Superior temporal gyrus (tissue), 1 donor: ENCODE results near the gene CNTFR.
A peak's percentile ranks its signal among the peaks of the same experiment; 100 is the strongest.
"Not testable (repeated sequence)": the region's sequence is repeated elsewhere in the genome, so short reads cannot be mapped to it uniquely, and the experiment has no call there.

ENCODE experiments used
- DNase-seq: peaks from one replicate; pipeline ENCODE4 v3.0.0-alpha.2; 2016; ENCODE audit errors: extremely low spot score

Gene CNTFR, protein sequence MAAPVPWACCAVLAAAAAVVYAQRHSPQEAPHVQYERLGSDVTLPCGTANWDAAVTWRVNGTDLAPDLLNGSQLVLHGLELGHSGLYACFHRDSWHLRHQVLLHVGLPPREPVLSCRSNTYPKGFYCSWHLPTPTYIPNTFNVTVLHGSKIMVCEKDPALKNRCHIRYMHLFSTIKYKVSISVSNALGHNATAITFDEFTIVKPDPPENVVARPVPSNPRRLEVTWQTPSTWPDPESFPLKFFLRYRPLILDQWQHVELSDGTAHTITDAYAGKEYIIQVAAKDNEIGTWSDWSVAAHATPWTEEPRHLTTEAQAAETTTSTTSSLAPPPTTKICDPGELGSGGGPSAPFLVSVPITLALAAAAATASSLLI

DNA sequence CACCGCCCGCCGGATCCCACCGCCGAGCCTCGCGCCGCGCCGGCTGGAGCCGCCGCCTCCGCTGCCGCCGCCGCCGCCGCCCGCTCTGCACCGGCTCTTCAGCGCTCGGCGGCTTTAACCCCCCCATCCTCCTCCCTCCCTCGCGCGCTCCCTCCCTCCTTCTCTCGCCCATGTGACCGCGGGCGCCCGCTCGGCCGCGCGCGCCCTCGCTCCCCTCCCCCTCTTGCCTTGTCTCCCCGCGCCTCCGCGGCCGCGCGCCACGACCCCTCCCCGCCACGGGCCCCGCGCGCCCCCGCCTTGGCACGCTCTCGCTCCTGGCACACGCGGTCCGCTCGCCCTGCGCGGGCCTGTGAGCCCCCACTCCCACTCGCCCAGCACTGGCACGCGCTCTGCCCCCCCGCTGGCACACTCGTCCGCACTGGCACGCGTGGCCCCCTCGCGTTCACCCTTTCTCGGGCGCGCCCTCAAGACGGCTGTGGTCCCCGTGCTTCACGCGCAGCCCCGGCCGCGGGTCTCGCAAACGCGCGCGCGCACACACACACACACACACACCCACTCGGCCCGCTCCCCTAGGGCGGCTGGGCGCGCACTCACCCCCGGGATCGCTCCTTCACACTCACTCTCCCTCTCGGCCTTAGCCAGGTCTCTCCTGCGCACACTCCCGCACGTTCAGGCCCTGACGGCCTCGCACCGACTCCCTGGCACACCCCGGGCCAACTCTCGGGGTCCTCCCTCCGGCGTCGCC, at the start of gene CNTFR:
Gene CNTFR, minus strand, starts transcription at position 89 of the 745 bp plus-strand sequence. CDS start 20,743 bp downstream, outside the sequence.
- peak; percentile 64 for DNase-seq

DNA sequence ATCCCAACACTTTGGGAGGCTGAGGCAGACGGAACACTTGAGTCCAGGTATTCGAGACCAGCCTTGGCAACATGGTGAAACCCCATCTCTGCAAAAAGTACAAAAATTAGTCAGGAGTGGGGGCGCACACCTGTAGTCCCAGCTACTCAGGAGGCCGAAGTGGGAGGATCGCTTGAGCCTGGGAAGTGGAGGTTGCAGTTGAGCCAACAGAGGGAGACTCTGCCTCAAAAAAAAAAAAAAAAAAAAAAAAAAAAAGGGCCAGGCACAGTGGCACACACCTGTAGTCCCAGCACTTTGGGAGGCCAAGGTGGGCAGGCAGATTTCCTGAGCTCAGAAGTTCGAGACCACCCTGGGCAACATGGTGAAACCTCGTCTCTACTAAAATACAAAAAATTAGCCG, 49.8 kb upstream of the CNTFR start:
- DNase-seq: not testable (repeated sequence)

DNA sequence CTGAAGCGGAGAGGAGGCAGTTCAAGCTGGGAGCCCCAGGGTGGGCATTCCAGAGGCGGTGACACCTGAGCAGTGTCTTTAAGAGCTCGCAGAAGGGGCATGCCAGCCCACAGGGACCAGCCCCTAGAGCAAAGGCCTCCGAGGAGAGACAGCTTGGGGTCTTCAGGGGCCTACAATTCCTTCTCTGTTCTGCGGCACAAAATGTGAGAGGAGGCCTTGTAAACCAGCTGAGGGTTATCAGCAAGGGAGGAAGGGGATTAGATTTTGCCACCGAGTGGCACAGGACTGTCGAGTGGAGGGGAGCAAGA, 48.6 kb upstream of the CNTFR start:
- DNase-seq: no peak

DNA sequence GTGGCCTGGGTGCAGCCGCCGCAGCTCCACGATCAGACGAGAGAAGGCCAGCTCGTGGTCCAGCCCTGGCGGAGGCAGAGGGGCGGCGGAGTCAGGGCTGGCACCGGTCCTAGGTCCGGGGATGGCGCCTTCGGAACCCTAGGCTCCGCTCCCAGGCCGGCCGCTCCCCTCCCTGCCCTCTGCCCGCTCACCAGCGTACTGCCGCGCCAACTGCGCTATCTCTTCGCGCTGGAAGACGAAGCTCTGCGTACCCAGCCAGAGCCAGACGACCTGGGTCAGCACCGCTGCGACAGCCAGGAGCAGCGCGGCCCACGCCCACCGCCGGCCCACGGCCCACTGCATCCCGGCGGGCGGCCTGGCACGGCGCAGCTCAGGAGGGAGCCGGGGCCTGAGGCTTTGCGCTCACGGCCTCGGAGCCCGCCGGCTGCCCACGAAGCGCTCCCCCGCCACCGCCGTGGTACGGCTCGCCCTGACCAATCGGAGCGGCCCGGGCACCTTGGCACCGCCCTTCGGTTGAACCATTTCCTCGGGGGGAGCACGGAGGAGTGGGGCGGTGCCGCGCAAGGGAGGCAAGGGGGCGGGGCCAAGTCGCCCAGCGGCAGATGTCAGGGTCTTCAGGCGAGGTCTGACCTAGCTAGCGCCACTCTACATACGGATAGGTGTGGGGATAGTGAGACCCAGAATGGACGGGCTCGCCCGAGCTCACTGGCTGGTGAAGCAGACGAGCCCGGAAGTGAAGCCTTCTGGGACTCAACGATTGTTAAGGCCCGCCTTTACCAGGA, 48.0 kb upstream of the CNTFR start, which contains the start of gene SIGMAR1:
Gene SIGMAR1, minus strand, starts transcription at position 432 of the 782 bp plus-strand sequence. Its CDS starts 90 bp downstream, at position 342.
- peak; percentile 96 for DNase-seq

DNA sequence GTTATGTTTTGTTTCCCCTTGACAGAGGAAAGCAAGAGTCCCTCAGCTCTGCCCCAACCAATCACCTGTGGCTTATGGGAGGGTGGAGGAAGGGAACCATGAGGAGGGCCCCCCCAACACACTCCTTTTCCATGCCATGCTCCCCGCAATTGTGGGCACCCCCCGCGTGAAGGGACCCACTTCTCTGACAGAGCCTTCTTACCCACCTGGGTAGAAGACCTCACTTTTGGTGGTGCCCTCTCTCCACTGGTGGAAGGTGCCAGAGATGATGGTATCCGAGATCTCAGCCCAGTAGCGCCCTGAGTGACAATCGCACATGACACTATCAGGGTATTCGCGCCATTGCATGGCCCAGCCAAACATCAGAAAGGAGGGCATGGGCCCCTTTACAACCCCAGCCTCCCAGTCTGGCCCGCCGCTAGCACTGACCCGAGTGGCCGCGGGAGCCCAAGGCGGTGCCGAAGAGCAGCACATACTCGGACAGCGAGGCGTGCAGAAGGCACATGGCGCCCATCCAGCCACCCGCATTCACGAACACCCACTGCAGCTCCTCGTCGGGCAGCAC, 47.3 kb upstream of the CNTFR start:
- no peak for DNase-seq

DNA sequence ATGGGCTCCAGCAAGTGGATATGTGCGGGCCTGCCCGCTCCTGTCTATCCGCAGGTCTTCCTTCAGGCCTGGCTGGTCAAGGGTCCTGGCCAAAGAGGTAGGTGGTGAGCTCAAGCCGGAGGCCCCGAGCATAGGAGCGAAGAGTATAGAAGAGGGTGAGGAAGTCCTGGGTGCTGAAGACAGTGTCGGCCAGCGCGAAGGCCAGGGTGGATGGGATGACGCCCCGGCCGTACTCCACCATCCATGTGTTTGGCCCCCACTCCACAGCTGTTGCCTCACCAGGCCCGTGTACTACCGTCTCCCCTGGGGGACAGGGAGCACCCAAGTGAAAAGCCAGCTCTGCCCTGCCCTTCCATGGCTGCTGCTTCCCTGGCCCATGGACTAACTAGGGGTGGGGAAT, 46.0 kb upstream of the CNTFR start:
- DNase-seq: no peak

DNA sequence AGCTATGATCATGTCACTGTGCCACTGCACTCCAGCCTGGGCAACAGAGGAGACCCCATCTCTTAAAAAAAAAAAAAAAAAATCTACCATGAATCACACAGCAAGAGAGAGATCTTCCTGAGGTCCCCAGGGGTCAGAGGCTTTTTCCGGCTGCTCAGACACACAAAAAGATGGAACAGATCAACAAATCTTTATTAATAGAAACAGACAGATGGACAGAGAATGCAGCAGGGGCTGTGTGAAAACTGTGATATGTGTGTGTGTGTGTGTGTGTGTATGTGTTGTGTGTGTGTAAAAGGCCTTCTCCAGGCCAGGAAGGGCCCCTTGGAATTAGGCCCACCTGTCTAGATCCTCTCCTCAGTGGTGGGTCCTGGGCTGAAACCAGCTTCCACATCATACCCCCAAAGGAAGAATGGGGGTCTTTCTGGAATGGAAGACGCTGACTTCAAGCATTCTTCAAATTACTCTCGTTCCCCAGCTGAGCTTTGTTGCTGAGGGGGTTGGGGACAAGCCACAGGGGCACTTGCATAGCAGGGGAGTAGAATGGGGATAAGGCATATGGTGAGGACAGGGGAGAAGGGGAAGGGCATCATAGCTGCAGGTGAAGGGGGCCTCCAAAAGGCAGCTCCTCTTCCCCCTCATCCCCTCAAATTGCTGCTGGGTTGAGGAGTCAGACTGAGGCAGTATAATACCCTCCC, 45.2 kb upstream of the CNTFR start:
- DNase-seq: no peak

DNA sequence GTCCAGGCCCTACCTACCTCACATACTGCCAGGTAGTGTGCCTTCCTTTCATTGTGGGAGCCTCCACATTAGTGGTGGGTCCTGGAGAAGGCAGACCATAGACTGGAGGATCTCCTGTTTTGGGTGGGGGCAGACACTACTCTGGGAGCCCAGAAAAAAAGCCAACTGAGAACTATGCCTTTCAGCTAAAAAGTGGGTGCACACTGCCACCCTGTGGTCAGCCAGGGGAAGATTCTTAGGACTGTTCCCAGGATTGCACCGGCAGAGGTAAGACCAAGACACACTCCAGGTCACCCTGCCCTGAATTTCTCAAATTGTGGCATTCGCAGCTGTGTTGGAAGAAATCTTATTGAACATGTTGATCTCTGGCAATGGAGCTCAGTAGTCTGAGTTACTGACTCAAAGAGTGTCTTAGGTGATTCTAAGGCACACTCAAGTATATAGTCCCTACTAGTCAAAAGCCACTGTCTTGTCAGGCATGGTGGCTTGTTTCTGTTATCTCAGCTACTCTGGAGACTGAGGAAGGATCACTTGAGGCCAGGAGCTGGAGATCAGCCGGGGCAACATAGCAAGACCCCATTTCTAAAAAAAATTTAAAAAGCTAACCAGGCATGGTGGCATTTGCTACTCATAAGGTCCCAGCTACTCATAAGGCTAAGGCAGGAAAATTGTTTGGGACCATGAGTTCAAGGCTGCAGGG, 44.5 kb upstream of the CNTFR start:
- peak; percentile 87 for DNase-seq

DNA sequence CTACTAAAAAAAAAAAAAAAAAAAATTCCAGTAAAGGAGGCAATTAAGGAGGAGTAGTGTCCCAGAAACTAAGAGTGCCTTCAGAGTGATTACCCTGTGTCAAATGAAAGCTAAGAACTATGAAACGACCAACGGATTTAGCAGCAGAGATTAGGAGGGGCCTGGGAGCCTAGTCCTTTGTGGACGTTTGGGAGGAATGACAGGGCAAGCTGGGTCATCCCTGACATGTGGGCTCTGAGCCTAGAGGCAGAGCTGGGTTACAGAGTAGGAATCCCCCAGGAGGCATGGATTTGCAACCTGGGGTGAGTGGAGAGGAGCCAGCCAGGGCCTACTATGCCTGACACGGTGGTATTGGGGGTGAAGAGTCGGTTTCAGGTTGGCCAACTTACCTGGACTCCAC, 43.6 kb upstream of the CNTFR start:
- no peak for DNase-seq

DNA sequence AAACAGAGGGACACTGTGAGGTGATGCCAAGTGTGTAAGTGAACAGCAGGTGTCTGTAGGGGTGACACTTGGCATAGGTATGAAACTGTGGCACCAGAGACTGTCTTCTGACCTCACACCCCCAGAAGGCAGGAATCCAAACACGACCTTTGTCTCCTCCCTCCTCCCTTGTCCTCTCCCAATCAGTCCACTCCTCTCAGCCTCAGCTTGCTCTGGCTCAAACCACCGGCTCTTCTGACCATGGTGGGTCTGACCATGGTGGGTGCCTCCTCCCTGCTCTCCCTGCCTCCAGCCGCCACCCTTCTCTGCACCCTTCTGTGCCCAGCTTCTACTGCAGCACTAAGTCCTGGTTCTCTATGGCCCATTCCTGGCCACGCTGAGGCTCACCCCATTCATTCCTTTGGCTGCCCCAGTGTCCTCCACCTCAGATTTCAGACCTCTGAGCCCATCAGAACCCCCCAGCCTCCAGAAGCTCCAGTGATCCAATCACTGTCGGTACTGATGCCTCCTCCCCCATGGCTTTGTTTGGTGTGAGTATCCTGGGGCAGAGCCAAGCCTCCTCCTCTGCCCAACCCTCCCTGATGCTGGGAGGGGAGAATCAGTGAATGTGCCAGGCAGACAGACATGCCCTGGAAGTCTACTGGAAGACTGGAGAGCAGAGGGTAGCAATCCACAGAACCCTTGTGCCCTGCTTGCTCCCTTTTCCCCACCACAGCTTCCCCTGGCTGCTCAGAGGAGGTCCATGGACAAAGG, 41.1 kb upstream of the CNTFR start:
- no peak for DNase-seq

DNA sequence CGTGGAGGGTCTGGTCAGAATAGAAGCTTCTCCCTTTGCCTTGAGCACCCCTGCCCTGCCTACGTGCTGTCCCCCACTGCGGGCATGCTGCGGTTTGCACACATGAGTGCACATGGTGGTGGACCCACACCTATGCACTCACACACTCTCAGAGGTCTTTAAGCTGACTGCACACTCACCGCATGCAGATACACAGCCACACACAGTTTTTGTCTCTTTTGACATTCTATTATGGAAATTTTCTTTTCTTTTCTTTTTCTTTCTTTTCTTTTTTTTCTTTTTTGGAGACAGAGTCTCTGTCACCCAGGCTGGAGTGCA, 39.9 kb upstream of the CNTFR start:
- no peak for DNase-seq

DNA sequence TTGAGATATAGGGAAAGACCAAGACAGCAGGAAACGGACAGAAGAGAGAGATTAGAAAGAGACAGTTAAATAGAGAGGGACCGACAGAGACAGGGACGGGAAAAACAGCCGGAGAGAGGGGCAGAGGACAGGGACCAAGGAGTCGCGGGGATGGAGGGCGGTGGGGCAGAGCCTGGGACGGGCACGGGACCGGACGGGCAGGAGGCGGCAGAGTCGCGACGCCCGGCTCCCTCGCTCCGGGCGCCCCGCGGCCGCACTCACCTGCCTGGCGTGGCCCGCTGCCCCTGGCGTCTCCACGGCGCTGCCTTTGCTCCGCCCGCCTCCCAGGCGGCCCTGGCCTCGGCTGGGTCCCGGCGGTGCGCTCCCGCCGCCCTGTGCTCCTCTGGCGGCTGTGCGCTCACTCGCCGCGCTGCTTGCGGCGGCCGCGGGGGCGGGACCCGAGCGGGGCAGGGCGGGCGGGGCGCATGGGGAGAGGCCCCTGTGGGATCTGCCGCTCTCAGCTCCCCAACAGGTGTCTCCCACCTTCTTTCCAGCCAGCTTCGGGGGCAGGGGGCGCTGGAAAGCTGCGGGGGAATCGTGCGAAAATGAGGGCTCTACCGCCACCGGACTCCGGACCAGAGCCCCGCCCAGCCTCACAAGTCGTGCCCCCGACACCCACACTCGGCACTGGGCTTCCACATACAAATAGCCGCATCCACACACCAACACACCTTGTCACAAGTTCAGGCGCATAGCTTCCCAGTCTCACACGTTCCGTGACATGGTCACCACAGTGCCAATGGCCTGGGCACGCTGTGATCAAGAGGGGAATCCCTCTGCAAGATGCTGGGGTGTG, 39.3 kb upstream of the CNTFR start, which contains the start of gene ARID3C:
Gene ARID3C, minus strand, starts transcription at position 411 of the 835 bp plus-strand sequence. CDS start 1,052 bp downstream, outside the sequence.
- no peak for DNase-seq

DNA sequence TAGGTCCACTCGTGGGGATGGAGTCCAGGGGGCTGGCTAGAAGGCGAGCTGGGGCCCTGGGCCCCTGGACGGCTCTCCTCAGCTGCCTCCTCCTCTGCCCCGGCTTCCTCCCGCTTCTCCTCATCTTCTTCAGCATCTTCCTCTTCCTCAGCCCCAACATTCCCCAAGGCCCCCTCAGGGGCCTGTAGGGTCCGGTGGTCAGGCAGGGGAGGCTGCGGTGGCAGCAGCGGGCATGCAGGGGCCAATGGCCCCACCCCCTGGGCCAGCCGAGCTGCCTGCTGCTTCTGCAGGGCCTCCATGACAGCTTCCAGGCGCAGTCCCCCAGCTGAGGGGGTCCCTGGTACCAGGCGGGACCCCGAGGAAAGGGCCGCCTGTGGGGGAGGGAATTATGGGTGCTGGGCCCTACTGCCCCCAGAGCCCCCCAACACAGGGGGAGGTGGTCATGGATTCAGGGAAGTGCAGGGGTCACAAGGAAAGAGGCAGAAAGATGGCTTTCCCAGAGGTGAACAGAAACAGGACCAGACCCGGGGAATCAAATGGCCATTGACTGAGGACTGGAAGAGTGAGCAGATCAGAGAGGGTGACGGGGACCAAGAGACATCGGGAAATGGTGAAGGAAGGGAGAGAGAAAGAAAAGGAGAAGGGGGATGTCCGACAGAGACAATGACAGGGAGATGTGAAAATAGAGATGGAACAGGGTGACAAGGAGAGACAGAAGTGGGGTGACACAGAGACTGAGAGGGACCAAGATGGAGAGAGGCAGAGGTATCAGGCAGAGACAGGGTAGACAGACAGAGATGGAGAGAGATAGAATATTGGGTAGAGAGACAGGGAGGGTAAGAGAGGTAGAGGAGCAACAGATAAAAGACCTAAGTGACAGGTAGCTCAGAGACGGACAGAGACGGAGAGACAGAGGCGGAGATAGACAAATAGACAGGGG, 38.5 kb upstream of the CNTFR start:
- no peak for DNase-seq

DNA sequence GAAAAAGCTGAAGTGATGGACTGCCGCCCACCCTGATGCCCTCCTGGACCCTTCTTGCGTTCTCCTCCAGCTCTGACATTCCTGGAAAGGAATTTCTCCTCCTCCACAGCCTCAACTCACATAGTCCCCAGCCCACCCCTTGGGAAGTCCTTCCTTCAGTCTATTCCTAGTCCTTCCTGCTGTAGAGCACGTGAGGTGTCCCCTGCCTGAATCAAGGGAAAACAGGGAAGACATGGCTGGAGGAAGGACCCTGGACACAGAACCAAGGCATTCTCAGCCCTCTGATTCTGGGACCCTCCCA, 35.6 kb upstream of the CNTFR start:
- no peak for DNase-seq

DNA sequence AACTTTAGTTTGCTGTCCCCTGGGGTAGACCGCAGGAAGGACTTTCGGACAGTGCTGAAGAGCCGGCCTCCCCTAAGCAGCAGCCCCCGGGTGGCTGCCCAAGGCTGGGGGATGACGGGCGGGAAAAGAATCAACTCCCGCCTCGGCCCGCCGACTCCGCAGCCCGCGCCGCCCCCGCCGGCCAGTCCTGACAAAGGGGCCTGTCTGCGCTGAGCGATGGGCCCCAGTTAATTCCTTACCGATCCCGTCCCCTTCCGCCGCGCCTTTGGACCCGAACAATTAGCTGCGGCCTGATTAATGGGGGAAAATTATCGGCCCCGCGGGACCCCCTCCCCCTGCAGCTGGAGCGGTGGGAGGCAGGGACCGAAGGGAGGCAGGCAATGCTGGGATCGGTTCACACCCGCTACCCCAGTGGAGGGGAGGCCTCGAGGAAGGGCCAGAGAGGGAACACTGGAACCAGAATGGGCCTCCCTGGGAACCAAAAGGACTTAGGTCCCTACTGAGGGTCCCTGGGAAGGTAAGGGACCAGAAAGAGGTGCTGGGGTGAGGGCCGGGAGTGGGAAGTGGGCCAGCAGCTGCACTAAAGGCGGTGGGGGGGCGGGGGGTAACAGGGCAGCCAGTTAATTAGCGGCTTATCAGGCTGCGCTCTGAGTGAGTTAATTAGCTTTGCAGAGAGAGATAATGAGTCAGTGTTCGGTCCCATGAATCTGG, 35.1 kb upstream of the CNTFR start:
- DNase-seq: no peak

DNA sequence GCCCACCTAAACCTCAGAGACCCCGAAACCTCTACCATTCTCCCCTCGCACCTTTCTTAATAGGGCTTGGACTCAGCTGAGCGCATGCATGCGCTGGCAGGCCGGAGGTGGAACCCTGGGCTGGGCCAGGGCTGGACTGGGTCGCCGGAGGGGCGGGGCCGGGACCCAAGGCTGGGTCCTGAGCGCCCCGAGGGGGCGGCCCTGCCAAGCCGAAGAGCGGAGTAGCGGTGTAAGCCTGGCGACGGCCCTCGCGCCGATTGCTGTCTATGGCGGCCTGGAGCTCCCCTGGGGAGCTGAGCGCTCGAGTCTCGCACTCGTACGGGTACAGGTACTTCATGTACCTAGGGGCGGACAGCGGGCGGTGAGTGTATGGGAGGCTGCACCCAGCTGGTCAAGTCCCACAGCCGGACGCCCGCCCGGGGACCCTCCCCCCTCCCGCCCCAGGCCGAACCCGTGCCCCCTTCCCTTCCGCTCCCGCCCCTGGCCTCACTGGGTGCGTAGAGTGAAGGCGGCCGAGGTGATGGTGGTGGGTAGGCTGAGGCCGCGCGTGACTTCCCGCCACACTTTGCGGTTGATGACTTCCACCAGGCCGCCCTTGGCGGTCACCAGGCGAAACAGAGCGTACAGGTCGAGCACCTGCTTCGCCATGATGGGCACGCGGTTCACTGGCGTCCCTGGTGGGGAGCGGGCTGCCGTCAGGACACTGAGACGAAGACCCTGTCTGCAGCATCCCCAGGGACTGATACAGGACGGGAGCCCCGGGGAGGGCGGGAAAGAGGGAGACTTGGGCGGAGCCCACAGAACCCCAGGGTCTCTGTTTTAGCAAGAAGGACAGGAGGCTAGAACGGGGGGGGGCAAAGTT, 34.1 kb upstream of the CNTFR start:
- no peak for DNase-seq
